Mesendoderm (in vitro differentiated cells): ENCODE results near the gene UPK3BL2.
A peak's percentile ranks its signal among the peaks of the same experiment; 100 is the strongest.
"Not testable (repeated sequence)": the region's sequence is repeated elsewhere in the genome, so short reads cannot be mapped to it uniquely, and the experiment has no call there.

Experiments
- DNase-seq: peaks from one replicate; pipeline ENCODE4 v3.0.0; 2013
- H2AK5ac ChIP-seq: 2 replicates; pipeline ENCODE4 v1.6.1; 2013; ENCODE audit warnings: low read length, inconsistent platforms
- H2BK120ac ChIP-seq: 2 replicates; pipeline ENCODE4 v1.6.1; 2013; ENCODE audit warnings: low read depth, mild to moderate bottlenecking, low read length, moderate library complexity, mixed read lengths
- H2BK15ac ChIP-seq: replicated peaks from 2 replicates; pipeline ENCODE4 v1.6.1; 2013; ENCODE audit warnings: low read depth, mild to moderate bottlenecking, moderate library complexity
- H2BK5ac ChIP-seq: 2 replicates; pipeline ENCODE4 v1.6.1; 2013; ENCODE audit warnings: low read length, inconsistent platforms
- H3K18ac ChIP-seq: 2 replicates; pipeline ENCODE4 v1.6.1; 2013; ENCODE audit warnings: mild to moderate bottlenecking, low read length, mixed read lengths
- H3K23ac ChIP-seq: one replicate; pipeline ENCODE4 v1.6.1; 2013; ENCODE audit warnings: low read length
- H3K27ac ChIP-seq: 2 replicates; pipeline ENCODE4 v1.5.1; 2013; ENCODE audit warnings: low read depth, mild to moderate bottlenecking, inconsistent platforms, low read length, moderate library complexity
- H3K27me3 ChIP-seq: 2 replicates; pipeline ENCODE4 v1.6.1; 2013; ENCODE audit warnings: low read length, control low read depth, mild to moderate bottlenecking, inconsistent platforms; ENCODE audit not compliant: insufficient read depth, poor library complexity
- H3K36me3 ChIP-seq: 2 replicates; pipeline ENCODE4 v1.6.1; 2013; ENCODE audit warnings: low read length, inconsistent platforms; ENCODE audit not compliant: control insufficient read depth, insufficient read depth
- H3K4ac ChIP-seq: one replicate; pipeline ENCODE4 v1.6.1; 2013; ENCODE audit warnings: low read depth, mild to moderate bottlenecking, low read length, moderate library complexity
- H3K4me1 ChIP-seq: 2 replicates; pipeline ENCODE4 v1.6.1; 2013; ENCODE audit warnings: low read depth, low read length, inconsistent platforms; ENCODE audit not compliant: control insufficient read depth
- H3K4me2 ChIP-seq: 2 replicates; pipeline ENCODE4 v1.6.1; 2013; ENCODE audit warnings: low read length
- H3K4me3 ChIP-seq: 2 replicates; pipeline ENCODE4 v1.5.1; 2013; ENCODE audit warnings: mild to moderate bottlenecking, low read length
- H3K56ac ChIP-seq: one replicate; pipeline ENCODE4 v1.6.1; 2013; ENCODE audit warnings: low read length
- H3K79me1 ChIP-seq: 2 replicates; pipeline ENCODE4 v1.6.1; 2013; ENCODE audit warnings: low read length, inconsistent platforms
- H3K79me2 ChIP-seq: 2 replicates; pipeline ENCODE4 v1.6.1; 2013; ENCODE audit warnings: mild to moderate bottlenecking, low read length; ENCODE audit not compliant: control insufficient read depth, insufficient read depth
- H3K9ac ChIP-seq: 2 replicates; pipeline ENCODE4 v1.6.1; 2013; ENCODE audit warnings: low read length, inconsistent platforms
- H4K5ac ChIP-seq: one replicate; pipeline ENCODE4 v1.6.1; 2013; ENCODE audit warnings: low read length
- H4K8ac ChIP-seq: one replicate; pipeline ENCODE4 v1.6.1; 2013; ENCODE audit warnings: low read depth, mild to moderate bottlenecking, control low read depth, low read length, moderate library complexity
- WGBS: extraction: QIAGEN DNeasy Blood & Tissue Kit; methylation state at CpG from one replicate; pipeline ENCODE4 v1.1.7; 2013; ENCODE audit warnings: low lambda C conversion rate, missing lambda C conversion rate; ENCODE audit not compliant: insufficient coverage; ENCODE audit errors: extremely low coverage; 5-methylcytosine and 5-hydroxymethylcytosine counted together

The UPK3BL2 gene

DNA sequence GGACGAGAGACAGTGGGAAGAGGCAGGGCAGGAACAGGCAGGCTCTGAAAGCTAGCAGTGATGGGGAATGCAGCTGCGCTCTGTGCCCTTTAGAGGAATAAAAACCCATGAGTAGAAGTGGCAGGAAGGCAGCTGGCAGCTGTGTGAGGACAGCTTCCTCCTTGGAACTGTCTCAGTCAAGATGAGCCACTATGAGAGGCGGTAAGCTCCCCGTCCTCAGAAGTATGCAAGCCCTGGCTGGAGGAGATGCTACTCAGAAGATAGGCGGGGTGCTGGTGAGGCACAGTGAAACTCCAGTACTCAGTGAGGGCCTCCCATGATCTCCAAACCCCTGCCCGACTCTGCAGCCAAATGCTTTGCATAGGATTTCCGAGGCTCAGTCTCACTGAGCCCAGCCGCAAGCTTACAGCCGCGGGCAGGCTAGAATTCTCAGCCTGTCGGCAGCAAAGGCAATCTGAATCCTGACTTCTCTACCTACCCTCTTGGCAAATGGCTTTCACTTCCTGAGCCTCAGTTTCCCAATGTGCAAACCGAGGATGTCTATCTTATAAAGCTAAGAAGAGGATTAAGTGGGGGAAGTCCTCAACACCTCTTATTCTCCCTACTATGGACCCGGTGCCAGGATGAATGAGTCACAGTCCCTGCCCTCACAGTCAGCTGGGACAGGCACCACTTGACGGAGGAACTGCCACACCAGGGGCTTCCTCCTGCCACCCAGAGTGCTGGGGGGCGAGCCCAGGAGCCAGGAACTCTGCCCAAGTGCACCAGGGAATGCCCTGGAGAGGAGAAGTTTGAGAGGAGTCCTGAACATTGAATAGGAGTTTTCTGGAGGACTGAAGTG lies 28.4 kb downstream of the UPK3BL2 start:
- H2BK15ac ChIP-seq, H3K4me2 ChIP-seq, H3K18ac ChIP-seq, H4K5ac ChIP-seq, H3K4me1 ChIP-seq, H3K27me3 ChIP-seq, H2AK5ac ChIP-seq, H3K79me2 ChIP-seq, H3K4ac ChIP-seq, H3K4me3 ChIP-seq, H2BK5ac ChIP-seq, H3K27ac ChIP-seq, H4K8ac ChIP-seq, DNase-seq, H3K9ac ChIP-seq, H3K79me1 ChIP-seq, H3K23ac ChIP-seq, H3K56ac ChIP-seq, H2BK120ac ChIP-seq, H3K36me3 ChIP-seq: not testable (repeated sequence)
- WGBS = no CpG with 5 or more reads among the region's 15 CpGs

DNA sequence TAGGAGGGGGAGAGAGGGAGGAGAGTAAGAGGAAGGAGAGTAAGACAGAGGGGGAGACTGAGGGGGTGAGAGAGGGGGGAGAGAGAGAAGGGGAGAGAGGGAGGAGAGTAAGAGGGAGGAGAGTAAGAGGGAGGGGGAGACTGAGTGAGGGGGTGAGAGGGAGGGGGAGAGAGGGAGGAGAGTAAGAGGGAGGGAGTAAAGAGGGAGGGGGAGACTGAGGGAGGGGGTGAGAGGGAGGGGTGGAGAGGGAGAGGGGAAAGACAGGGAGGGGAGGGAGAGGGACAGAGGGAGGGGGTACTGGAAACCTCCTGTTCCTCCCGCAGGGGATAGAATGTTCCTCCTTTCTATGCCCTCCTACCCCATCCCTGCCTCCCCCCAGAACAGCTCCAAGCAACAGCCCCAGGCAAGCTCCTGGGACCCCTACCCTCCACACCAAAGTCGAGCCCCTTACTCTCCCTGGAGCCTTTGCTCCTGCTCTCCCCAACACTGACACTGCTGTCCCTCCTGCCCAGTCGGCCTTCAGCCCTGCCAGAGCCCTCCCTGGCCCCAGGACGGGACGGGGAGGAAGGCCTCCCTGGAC lies 30.8 kb downstream of the UPK3BL2 start:
- not testable (repeated sequence) for H3K23ac ChIP-seq

DNA sequence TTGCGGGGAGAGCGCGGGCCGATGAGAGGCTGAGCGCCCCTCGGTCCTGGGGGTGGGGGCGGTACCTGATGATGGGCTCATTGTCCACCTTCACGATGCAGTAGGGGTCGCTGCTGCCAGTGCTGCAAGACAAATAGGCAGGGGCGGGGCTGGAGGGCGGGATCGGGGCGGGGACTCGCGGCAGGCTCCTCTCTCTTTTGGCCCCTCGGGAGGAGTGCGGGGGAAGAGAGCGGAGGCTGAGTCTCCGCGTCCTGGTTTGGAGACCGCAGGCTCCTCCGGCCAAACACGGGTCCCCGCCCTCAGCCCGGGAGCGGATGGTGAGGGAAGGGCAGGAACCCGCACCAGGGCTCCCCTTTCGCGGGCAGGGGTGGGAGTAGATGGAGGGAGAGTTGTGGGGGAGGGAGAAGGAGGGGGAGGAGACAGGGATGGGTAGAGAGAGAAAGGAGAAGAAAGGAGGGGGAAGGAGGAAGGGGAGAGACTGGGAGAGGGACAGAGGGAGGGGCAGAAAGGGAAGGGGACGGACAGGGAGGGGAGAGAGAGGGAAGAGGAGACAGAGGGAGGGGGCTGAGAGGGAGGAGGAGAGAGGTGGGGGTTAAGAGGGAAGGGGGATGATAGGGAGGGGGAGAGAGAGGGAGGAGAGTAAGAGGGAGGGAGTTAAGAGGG lies 31.5 kb downstream of the UPK3BL2 start:
- WGBS = no CpG with 5 or more reads among the region's 30 CpGs
- H2BK15ac ChIP-seq = not testable (repeated sequence)

More for the DNA sequence above, 30.8 kb downstream of the UPK3BL2 start:
- Histone ChIP-seq H3K56ac (peak overlapping the region; percentile 66), H3K9ac (peak overlapping the region; percentile 24)
- DNase-seq = peak; percentile 90
- not testable (repeated sequence) for H3K27ac ChIP-seq, H2BK15ac ChIP-seq, H4K8ac ChIP-seq, H3K18ac ChIP-seq, H4K5ac ChIP-seq, H3K79me1 ChIP-seq, H3K4me1 ChIP-seq, H2AK5ac ChIP-seq, H3K36me3 ChIP-seq, H3K4me3 ChIP-seq, H3K79me2 ChIP-seq, H2BK5ac ChIP-seq, H3K4ac ChIP-seq, H2BK120ac ChIP-seq, H3K4me2 ChIP-seq, H3K27me3 ChIP-seq
- no CpG with 5 or more reads among the region's 5 CpGs for WGBS

DNA sequence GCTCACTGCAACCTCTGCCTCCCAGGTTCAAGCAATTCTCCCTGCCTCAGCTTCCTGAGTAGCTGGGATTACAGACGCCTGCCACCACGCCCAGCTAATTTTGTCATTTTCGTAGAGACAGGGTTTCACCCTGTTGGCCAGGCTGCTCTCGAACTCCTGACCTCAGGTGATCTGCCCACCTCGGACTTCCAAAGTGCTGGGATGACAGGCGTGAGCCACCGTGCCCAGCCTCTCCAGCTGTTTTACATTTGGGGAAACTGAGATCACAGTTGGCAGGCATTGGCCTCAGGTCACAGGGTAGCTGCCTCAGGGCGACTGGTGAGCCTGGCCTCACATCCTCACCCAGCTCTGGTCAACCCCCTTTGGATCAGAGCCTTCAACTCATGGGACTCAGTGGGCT lies 32.9 kb downstream of the UPK3BL2 start:
- not testable (repeated sequence) for H3K56ac ChIP-seq, H3K79me1 ChIP-seq, H3K27ac ChIP-seq, H2AK5ac ChIP-seq, H3K4me2 ChIP-seq, H3K27me3 ChIP-seq, H4K8ac ChIP-seq, H3K9ac ChIP-seq, H3K79me2 ChIP-seq, H2BK15ac ChIP-seq, H3K36me3 ChIP-seq, H3K4me1 ChIP-seq, H4K5ac ChIP-seq, H3K4ac ChIP-seq, H2BK5ac ChIP-seq, H3K4me3 ChIP-seq, DNase-seq, H3K18ac ChIP-seq, H2BK120ac ChIP-seq, H3K23ac ChIP-seq
- no CpG with 5 or more reads among the region's 8 CpGs for WGBS

More for the DNA sequence above, 31.5 kb downstream of the UPK3BL2 start:
- H3K4me2 ChIP-seq, H2BK120ac ChIP-seq, H2BK5ac ChIP-seq, H4K5ac ChIP-seq, H3K56ac ChIP-seq, H3K4ac ChIP-seq, H3K79me2 ChIP-seq, H3K9ac ChIP-seq, H3K27me3 ChIP-seq, H3K18ac ChIP-seq, H3K4me1 ChIP-seq, H3K4me3 ChIP-seq, H3K36me3 ChIP-seq, DNase-seq, H3K23ac ChIP-seq, H3K27ac ChIP-seq, H4K8ac ChIP-seq, H3K79me1 ChIP-seq, H2AK5ac ChIP-seq: not testable (repeated sequence)

DNA sequence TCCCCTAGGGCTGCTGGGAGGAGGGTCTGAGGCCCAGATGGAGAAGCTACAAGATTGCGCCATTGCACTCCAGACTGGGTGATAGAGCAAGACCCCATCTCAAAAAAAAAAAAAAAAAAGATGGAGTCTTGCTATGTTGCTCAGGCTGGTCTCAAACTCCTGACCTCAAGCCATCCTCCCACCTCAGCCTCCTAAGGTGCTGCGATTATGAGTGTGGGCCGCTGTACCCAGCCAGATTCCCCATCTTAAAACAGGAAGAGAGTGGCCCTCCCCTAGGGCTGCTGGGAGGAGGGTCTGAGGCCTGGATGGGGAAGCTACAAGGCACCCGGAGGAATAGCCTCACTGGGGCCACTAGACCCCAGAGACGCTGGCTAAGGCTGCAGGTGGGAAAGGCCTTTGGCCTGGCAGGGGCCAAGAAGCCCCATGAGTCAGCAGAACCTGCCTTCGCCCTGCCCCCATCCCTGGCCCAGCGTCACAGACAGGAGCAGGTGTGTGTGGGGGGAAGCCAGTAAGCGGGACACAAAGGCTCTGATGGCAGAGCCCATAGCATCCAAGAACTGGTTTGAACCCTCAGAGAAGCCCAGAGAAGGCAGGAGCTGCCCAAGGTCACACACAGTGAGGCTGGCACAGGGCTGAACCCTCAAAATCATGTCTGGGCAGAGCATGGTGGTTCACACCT lies 35.9 kb downstream of the UPK3BL2 start:
- H2BK15ac ChIP-seq, H2BK120ac ChIP-seq, H2BK5ac ChIP-seq, DNase-seq, H3K56ac ChIP-seq, H3K9ac ChIP-seq, H3K79me1 ChIP-seq, H4K5ac ChIP-seq, H3K27me3 ChIP-seq, H3K4me1 ChIP-seq, H2AK5ac ChIP-seq, H3K23ac ChIP-seq, H3K27ac ChIP-seq, H3K18ac ChIP-seq, H3K4ac ChIP-seq, H3K4me2 ChIP-seq, H4K8ac ChIP-seq, H3K4me3 ChIP-seq, H3K36me3 ChIP-seq, H3K79me2 ChIP-seq: not testable (repeated sequence)
- no CpG with 5 or more reads among the region's 8 CpGs for WGBS
